Hepatocyte (in vitro differentiated cells): ENCODE results near the gene NPRL2. TPM values are rescaled to one million over a fixed set of nuclear protein-coding genes. Genes with fewer than 3 reads are reported as not detected.
A peak's percentile ranks its signal among the peaks of the same experiment; 100 is the strongest.

Experiments
- DNase-seq: peaks from one replicate; pipeline ENCODE4 v3.0.0-alpha.2; 2016; ENCODE audit warnings: low spot score
- H2AFZ ChIP-seq: fragments of 200-600 bp; sonication (generic); 2 replicates; pipeline ENCODE4 v1.6.0; 2016; ENCODE audit warnings: antibody characterized with exemption, mild to moderate bottlenecking
- H3K27ac ChIP-seq: fragments of 200-600 bp; sonication (generic); 2 replicates; pipeline ENCODE4 v1.5.1; 2016; ENCODE audit warnings: mild to moderate bottlenecking
- H3K27me3 ChIP-seq: fragments of 200-600 bp; sonication (generic); 2 replicates; pipeline ENCODE4 v1.6.1; 2016
- H3K36me3 ChIP-seq: fragments of 200-600 bp; sonication (generic); replicated peaks from 2 replicates; pipeline ENCODE4 v1.5.1; 2016; ENCODE audit warnings: low read depth; ENCODE audit not compliant: insufficient read depth
- H3K4me1 ChIP-seq: fragments of 200-600 bp; sonication (generic); 2 replicates; pipeline ENCODE4 v1.5.1; 2016; ENCODE audit warnings: mild to moderate bottlenecking, moderate library complexity; ENCODE audit not compliant: insufficient read depth
- H3K4me2 ChIP-seq: fragments of 200-600 bp; sonication (generic); 2 replicates; pipeline ENCODE4 v1.6.0; 2016
- H3K4me3 ChIP-seq: fragments of 200-600 bp; sonication (generic); 2 replicates; pipeline ENCODE4 v1.5.1; 2016; ENCODE audit warnings: mild to moderate bottlenecking
- H3K79me2 ChIP-seq: fragments of 200-600 bp; sonication (generic); 2 replicates; pipeline ENCODE4 v1.6.0; 2017; ENCODE audit warnings: mild to moderate bottlenecking
- H3K9me2 ChIP-seq: fragments of 200-600 bp; sonication (generic); replicated peaks from 2 replicates; pipeline ENCODE4 v1.6.0; 2017; ENCODE audit warnings: mild to moderate bottlenecking; ENCODE audit not compliant: insufficient read depth
- H3K9me3 ChIP-seq: fragments of 200-600 bp; sonication (generic); 2 replicates; pipeline ENCODE4 v1.5.1; 2016; ENCODE audit warnings: low read depth, mild to moderate bottlenecking
- H4K20me1 ChIP-seq: fragments of 200-600 bp; sonication (generic); 2 replicates; pipeline ENCODE4 v1.6.0; 2016; ENCODE audit warnings: mild to moderate bottlenecking; ENCODE audit not compliant: insufficient read depth, poor library complexity, severe bottlenecking
- CTCF ChIP-seq: fragments of 200-600 bp; sonication (generic); IDR thresholded peaks from 2 replicates; pipeline ENCODE4 v1.5.1; 2016; ENCODE audit warnings: antibody characterized with exemption, mild to moderate bottlenecking; ENCODE audit not compliant: poor library complexity
- EZH2 ChIP-seq: fragments of 200-600 bp; sonication (generic); IDR thresholded peaks from 2 replicates; pipeline ENCODE4 v1.6.1; 2016; ENCODE audit warnings: antibody characterized with exemption, mild to moderate bottlenecking, borderline replicate concordance
- EZH2phosphoT487 ChIP-seq: fragments of 200-600 bp; sonication (generic); IDR thresholded peaks from one replicate; pipeline ENCODE4 v1.6.1; 2018; ENCODE audit warnings: antibody characterized with exemption, mild to moderate bottlenecking, low read depth, moderate library complexity; ENCODE audit not compliant: unreplicated experiment, severe bottlenecking
- WGBS: methylation state at CpG from one replicate; pipeline ENCODE4 v1.1.6; 2016; ENCODE audit warnings: low lambda C conversion rate; ENCODE audit errors: missing lambda C conversion rate; 5-methylcytosine and 5-hydroxymethylcytosine counted together
- polyA plus RNA-seq: library from polyadenylated mRNA; unstranded; fragments of >200 nt; fragmentation: Nextera tagmentation; extraction: Ambion mirVana; gene quantifications from 2 replicates; pipeline ENCODE4 v1.2.1, GENCODE V29; 2016
- total RNA-seq: library from RNA; depleted of rRNA; stranded (reverse); fragments of >200 nt; gene quantifications from 2 replicates; pipeline ENCODE4 v1.2.3, GENCODE V29; 2014

Gene NPRL2
- total and polyA plus RNA-seq, 2 experiments from 2014 or later = 22.3 to 27.0 TPM

- Histone ChIP-seq H3K4me3 (no peak overlapping the region), H4K20me1 (peaks cover 3% of the 10 kb centered on the region), H3K27me3 (no peaks in the 10 kb centered on the region), H3K4me1 (peaks cover 49% of the 10 kb centered on the region), H3K9me2 (no peaks in the 10 kb centered on the region), H3K36me3 (no peaks in the 10 kb centered on the region), H3K9me3 (no peaks in the 10 kb centered on the region), H3K4me2 (peak overlapping the region; percentile 97), H3K27ac (peak overlapping the region; percentile 91), H3K79me2 (peaks cover 38% of the 10 kb centered on the region), H2AFZ (no peak overlapping the region)
- 94% methylated on average over 10 of the region's 11 CpGs for WGBS
- DNase-seq = no peak
- TF ChIP-seq EZH2phosphoT487 (no peak), EZH2 (no peak), CTCF (no peak)
These were observed 32.4 kb downstream of the NPRL2 start for GRCh38 chr3:50318163-50318562.

- 80% methylated on average over 6 of the region's 6 CpGs for WGBS
- H3K4me3 ChIP-seq = no peak overlapping the region
- H3K27me3 ChIP-seq = no peaks in the 10 kb centered on the region
These were observed 33.3 kb downstream of the NPRL2 start for GRCh38 chr3:50317300-50317699.

GRCh38 chr3:50316657-50317242 is 33.8 kb downstream of the NPRL2 start:
- Histone ChIP-seq H3K27me3 (no peaks in the 10 kb centered on the region), H3K36me3 (no peaks in the 10 kb centered on the region), H3K4me2 (peak overlapping the region; percentile 61), H3K4me3 (no peak overlapping the region), H3K9me2 (no peaks in the 10 kb centered on the region), H3K79me2 (peaks cover 38% of the 10 kb centered on the region), H3K27ac (peak overlapping the region; percentile 91), H3K9me3 (no peaks in the 10 kb centered on the region), H2AFZ (no peak overlapping the region), H4K20me1 (peaks cover 3% of the 10 kb centered on the region), H3K4me1 (peaks cover 37% of the 10 kb centered on the region)
- TF ChIP-seq CTCF (no peak), EZH2phosphoT487 (no peak), EZH2 (no peak)
- WGBS = 47% methylated on average over 9 of the region's 9 CpGs
- peak; percentile 91 for DNase-seq

More at GRCh38 chr3:50317300-50317699, 33.3 kb downstream of the NPRL2 start:
- H3K9me2 ChIP-seq = no peaks in the 10 kb centered on the region
- peak overlapping the region; percentile 91 for H3K27ac ChIP-seq
- peak overlapping the region; percentile 61 for H3K4me2 ChIP-seq
- peaks cover 43% of the 10 kb centered on the region for H3K4me1 ChIP-seq
- H3K36me3 ChIP-seq = no peaks in the 10 kb centered on the region
- no peak overlapping the region for H2AFZ ChIP-seq
- TF ChIP-seq EZH2phosphoT487 (no peak), EZH2 (no peak), CTCF (no peak)
- no peaks in the 10 kb centered on the region for H3K9me3 ChIP-seq
- no peak for DNase-seq
- peaks cover 38% of the 10 kb centered on the region for H3K79me2 ChIP-seq
- peaks cover 3% of the 10 kb centered on the region for H4K20me1 ChIP-seq
